ENCODE data around the gene MS4A7.

Gene MS4A7

GRCh38 chr11:60343094-60343704 lies 35.1 kb upstream of the MS4A7 start:
- no peak for DNase-seq (ENCODE audit: low spot score)
- TF ChIP-seq, protein P1, sequence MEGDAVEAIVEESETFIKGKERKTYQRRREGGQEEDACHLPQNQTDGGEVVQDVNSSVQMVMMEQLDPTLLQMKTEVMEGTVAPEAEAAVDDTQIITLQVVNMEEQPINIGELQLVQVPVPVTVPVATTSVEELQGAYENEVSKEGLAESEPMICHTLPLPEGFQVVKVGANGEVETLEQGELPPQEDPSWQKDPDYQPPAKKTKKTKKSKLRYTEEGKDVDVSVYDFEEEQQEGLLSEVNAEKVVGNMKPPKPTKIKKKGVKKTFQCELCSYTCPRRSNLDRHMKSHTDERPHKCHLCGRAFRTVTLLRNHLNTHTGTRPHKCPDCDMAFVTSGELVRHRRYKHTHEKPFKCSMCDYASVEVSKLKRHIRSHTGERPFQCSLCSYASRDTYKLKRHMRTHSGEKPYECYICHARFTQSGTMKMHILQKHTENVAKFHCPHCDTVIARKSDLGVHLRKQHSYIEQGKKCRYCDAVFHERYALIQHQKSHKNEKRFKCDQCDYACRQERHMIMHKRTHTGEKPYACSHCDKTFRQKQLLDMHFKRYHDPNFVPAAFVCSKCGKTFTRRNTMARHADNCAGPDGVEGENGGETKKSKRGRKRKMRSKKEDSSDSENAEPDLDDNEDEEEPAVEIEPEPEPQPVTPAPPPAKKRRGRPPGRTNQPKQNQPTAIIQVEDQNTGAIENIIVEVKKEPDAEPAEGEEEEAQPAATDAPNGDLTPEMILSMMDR (conservative IDR thresholded peaks at IDR 0.05; ENCODE audit: low read depth) = peak; percentile 49
- CTCF ChIA-PET = interaction anchor here (0.6 to 1.6 kb wide), 4 partner anchors 9 to 264 kb away, joined by 3 to 6 read pairs (median 4); no protein-coding TSS in a partner anchor
- POLR2A ChIA-PET (ENCODE audit: low non-redundant PET) = no interaction called here
- no peak overlapping the region for H3K27ac ChIP-seq

GRCh38 chr11:60344146-60344545 lies 34.2 kb upstream of the MS4A7 start:
- POLR2A ChIA-PET (ENCODE audit: low non-redundant PET) = no interaction called here
- H3K27ac ChIP-seq = no peak overlapping the region
- CTCF ChIA-PET = interaction anchor here (0.5 to 1.6 kb wide), 3 partner anchors 10 to 19 kb away, joined by 3 to 4 read pairs (median 3); no protein-coding TSS in a partner anchor
- DNase-seq (ENCODE audit: low spot score) = no peak
- TF ChIP-seq, protein P1 (conservative IDR thresholded peaks at IDR 0.05; ENCODE audit: low read depth) = no peak

DNA sequence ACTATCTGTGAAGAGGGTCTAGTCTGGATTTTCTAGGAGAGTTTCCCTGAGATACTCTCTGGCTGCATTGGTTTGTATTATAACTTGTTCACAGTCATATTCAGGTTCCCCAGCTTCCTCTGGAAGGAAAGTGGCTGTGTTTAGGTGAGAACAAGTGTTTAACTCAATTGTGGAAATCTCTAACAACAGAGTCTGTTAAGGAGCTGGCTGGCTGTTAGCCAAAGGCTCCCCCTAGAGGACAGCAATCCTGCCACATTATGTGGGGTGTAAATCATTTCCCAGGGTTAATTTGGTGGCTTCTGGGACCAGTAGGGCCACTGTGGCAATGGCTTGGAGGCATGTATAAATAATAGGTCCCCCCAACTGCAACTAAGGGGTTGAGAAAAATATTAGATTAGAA lies 32.8 kb upstream of the MS4A7 start:
- no peak for DNase-seq (ENCODE audit: low spot score)
- POLR2A ChIA-PET (ENCODE audit: low non-redundant PET) = no interaction called here
- TF ChIP-seq, protein P1 (conservative IDR thresholded peaks at IDR 0.05; ENCODE audit: low read depth) = no peak
- CTCF ChIA-PET = interaction anchor here (0.6 kb wide), 1 partner anchor 134 kb away, joined by 4 read pairs; no protein-coding TSS in a partner anchor
- no peak overlapping the region for H3K27ac ChIP-seq

- no peak for DNase-seq (ENCODE audit: low spot score)
- ChIA-PET CTCF (interaction anchor here (0.6 kb wide), 1 partner anchor 27 kb away, joined by 3 read pairs; no protein-coding TSS in a partner anchor), POLR2A (ENCODE audit: low non-redundant PET) (no interaction called here)
- no peak overlapping the region for H3K27ac ChIP-seq
- TF ChIP-seq, protein P1 (conservative IDR thresholded peaks at IDR 0.05; ENCODE audit: low read depth) = no peak
These were observed 31.1 kb upstream of the MS4A7 start for GRCh38 chr11:60347084-60347797.

- TF ChIP-seq, protein P1 (conservative IDR thresholded peaks at IDR 0.05; ENCODE audit: low read depth) = no peak
- no peak for DNase-seq (ENCODE audit: low spot score)
- CTCF ChIA-PET = interaction anchor here (0.6 kb wide), 2 partner anchors 21 to 57 kb away, joined by 3 to 5 read pairs; no protein-coding TSS in a partner anchor
- POLR2A ChIA-PET (ENCODE audit: low non-redundant PET) = no interaction called here
- no peak overlapping the region for H3K27ac ChIP-seq
These were observed 30.2 kb upstream of the MS4A7 start for GRCh38 chr11:60348116-60348515.

GRCh38 chr11:60349990-60350389 lies 28.3 kb upstream of the MS4A7 start:
- no peak overlapping the region for H3K27ac ChIP-seq
- CTCF ChIA-PET = interaction anchor here (1.4 kb wide), 1 partner anchor 13 kb away, joined by 4 read pairs; no protein-coding TSS in a partner anchor

More at GRCh38 chr11:60349990-60350389, 28.3 kb upstream of the MS4A7 start:
- DNase-seq (ENCODE audit: low spot score) = no peak
- POLR2A ChIA-PET (ENCODE audit: low non-redundant PET) = no interaction called here
- TF ChIP-seq, protein P1 (conservative IDR thresholded peaks at IDR 0.05; ENCODE audit: low read depth) = no peak

Data from RWPE1 (cell line).